ENCODE results near the gene CXCL5. TPM values are rescaled to one million over a fixed set of nuclear protein-coding genes. Genes with fewer than 3 reads are reported as not detected.

CXCL5 gene
- total and polyA plus RNA-seq, 2 experiments from 2014 or later, result 7.5 to 7.6 TPM

DNA sequence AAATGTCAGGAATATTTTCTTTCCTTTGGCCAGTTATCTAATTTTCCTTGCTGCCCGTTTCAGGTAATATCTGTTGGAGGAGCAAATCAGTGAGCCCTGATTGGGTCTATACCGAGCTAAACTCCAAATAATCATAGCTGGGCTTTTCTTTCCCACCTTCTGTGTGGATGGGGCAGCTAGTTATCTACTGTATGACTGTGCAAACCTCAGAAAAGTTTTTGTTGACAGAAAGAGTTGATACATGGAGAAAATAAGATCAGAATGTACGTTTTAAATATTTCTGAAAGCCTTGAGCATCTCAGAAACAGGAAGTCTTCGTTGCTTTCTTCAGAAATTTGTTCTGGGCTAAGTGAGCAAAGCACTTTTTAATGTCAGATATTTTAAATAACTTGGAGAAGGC, 6.2 kb upstream of the CXCL5 start:
- Histone ChIP-seq H3K27me3 (ENCODE audit: insufficient read depth) (no peaks in the 10 kb centered on the region), H3K79me2 (replicated peaks; ENCODE audit: insufficient read depth) (no peaks in the 10 kb centered on the region), H3K36me3 (ENCODE audit: insufficient read depth) (no peaks in the 10 kb centered on the region; the same call in 1 of the 2 replicates), H2AFZ (no peak overlapping the region), H3K27ac (ENCODE audit: low read depth) (0 out of 2 replicates have a peak overlapping the region, but pooled peaks have one; percentile 3), H3K4me3 (no peak overlapping the region), H3K4me2 (no peak overlapping the region), H4K20me1 (replicated peaks; ENCODE audit: insufficient read depth) (no peaks in the 10 kb centered on the region), H3K9me2 (ENCODE audit: insufficient read depth) (peaks cover 4% of the 10 kb centered on the region; the same call in 1 of the 2 replicates), H3F3A (replicated peaks; ENCODE audit: low read depth) (no peaks in the 10 kb centered on the region), H3K4me1 (ENCODE audit: insufficient read depth) (peaks cover 16% of the 10 kb centered on the region)
- Mint-ChIP-seq H3K4me3 (no peak overlapping the region), H3K36me3 (ENCODE audit: low read depth) (peaks cover 19% of the 10 kb centered on the region; the same call in 2 of the 3 replicates), H3K27ac (no peak overlapping the region), H3K27me3 (ENCODE audit: insufficient read depth, low read depth, poor library complexity) (no peaks in the 10 kb centered on the region), H3K9me3 (peaks cover 8% of the 10 kb centered on the region), H3K4me1 (peaks cover 15% of the 10 kb centered on the region)
- no peak for ATAC-seq
- TF ChIP-seq EZH2 (IDR thresholded peaks at IDR 0.05; ENCODE audit: low read depth, unreplicated experiment), result no peak
- no peak for TF ChIP-seq JUNB (IDR thresholded peaks at IDR 0.05; ENCODE audit: unreplicated experiment)
- no peak for DNase-seq (ENCODE audit: low spot score)

DNA sequence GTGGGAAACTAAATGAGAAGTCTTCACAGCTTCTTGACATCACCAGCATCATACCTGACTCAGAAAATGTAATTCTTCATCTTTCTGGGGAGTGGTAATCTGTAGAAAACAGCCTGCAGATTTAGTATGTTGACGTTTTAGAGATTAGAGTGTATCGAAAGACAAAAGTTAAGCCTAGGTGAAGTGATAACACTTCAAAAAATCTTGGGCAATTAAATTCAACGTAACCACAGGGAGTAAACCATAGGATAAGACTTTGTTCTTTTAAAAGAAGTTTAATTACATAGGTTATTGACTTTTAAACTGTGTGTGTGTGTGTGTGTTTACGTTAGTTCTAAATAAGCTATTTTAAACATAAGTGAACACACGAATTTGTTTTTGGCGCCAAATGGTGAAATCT, 1.8 kb upstream of the CXCL5 start:
- Histone ChIP-seq H3K27me3 (ENCODE audit: insufficient read depth) (0 out of 2 replicates have a peak, but pooled peaks cover 3% of the 10 kb centered on the region), H3K36me3 (ENCODE audit: insufficient read depth) (no peaks in the 10 kb centered on the region), H3K27ac (ENCODE audit: low read depth) (no peak overlapping the region), H3K79me2 (replicated peaks; ENCODE audit: insufficient read depth) (no peaks in the 10 kb centered on the region), H3K4me3 (no peak overlapping the region), H3K4me2 (no peak overlapping the region), H3K4me1 (ENCODE audit: insufficient read depth) (peaks cover 36% of the 10 kb centered on the region), H2AFZ (no peak overlapping the region), H3F3A (replicated peaks; ENCODE audit: low read depth) (no peaks in the 10 kb centered on the region), H3K9me2 (ENCODE audit: insufficient read depth) (peaks cover 4% of the 10 kb centered on the region; the same call in 1 of the 2 replicates), H4K20me1 (replicated peaks; ENCODE audit: insufficient read depth) (no peaks in the 10 kb centered on the region)
- H3K9me3 Mint-ChIP-seq, result peaks cover 8% of the 10 kb centered on the region
- H3K4me3 Mint-ChIP-seq, result no peak overlapping the region
- ATAC-seq (no peak), DNase-seq (ENCODE audit: low spot score) (no peak)
- no peak overlapping the region for H3K27ac Mint-ChIP-seq
- H3K4me1 Mint-ChIP-seq, result peaks cover 33% of the 10 kb centered on the region
- H3K36me3 Mint-ChIP-seq (ENCODE audit: low read depth), result peaks cover 25% of the 10 kb centered on the region
- peaks cover 13% of the 10 kb centered on the region for H3K27me3 Mint-ChIP-seq (ENCODE audit: insufficient read depth, low read depth, poor library complexity)
- TF ChIP-seq EZH2phosphoT487 (IDR thresholded peaks at IDR 0.05; ENCODE audit: unreplicated experiment) (no peak), POLR2AphosphoS5 (IDR thresholded peaks at IDR 0.05; ENCODE audit: low read depth) (no peak), STAT1 (IDR thresholded peaks at IDR 0.05; ENCODE audit: unreplicated experiment) (no peak), JUNB (IDR thresholded peaks at IDR 0.05; ENCODE audit: unreplicated experiment) (no peak), NANOG (IDR thresholded peaks at IDR 0.05; ENCODE audit: borderline replicate concordance) (no peak), EZH2 (IDR thresholded peaks at IDR 0.05; ENCODE audit: low read depth, unreplicated experiment) (no peak), ZNF114 (CRISPR knock-in tag; IDR thresholded peaks at IDR 0.05) (no peak), ZNF331 (CRISPR knock-in tag; IDR thresholded peaks at IDR 0.05; ENCODE audit: low read depth) (no peak), CREB1 (CRISPR knock-in tag; IDR thresholded peaks at IDR 0.05; ENCODE audit: low read depth) (no peak)
- TF ChIP-seq, protein P1, sequence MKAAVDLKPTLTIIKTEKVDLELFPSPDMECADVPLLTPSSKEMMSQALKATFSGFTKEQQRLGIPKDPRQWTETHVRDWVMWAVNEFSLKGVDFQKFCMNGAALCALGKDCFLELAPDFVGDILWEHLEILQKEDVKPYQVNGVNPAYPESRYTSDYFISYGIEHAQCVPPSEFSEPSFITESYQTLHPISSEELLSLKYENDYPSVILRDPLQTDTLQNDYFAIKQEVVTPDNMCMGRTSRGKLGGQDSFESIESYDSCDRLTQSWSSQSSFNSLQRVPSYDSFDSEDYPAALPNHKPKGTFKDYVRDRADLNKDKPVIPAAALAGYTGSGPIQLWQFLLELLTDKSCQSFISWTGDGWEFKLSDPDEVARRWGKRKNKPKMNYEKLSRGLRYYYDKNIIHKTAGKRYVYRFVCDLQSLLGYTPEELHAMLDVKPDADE (IDR thresholded peaks at IDR 0.05), result no peak
- TF ChIP-seq, protein P2, sequence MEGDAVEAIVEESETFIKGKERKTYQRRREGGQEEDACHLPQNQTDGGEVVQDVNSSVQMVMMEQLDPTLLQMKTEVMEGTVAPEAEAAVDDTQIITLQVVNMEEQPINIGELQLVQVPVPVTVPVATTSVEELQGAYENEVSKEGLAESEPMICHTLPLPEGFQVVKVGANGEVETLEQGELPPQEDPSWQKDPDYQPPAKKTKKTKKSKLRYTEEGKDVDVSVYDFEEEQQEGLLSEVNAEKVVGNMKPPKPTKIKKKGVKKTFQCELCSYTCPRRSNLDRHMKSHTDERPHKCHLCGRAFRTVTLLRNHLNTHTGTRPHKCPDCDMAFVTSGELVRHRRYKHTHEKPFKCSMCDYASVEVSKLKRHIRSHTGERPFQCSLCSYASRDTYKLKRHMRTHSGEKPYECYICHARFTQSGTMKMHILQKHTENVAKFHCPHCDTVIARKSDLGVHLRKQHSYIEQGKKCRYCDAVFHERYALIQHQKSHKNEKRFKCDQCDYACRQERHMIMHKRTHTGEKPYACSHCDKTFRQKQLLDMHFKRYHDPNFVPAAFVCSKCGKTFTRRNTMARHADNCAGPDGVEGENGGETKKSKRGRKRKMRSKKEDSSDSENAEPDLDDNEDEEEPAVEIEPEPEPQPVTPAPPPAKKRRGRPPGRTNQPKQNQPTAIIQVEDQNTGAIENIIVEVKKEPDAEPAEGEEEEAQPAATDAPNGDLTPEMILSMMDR (conservative IDR thresholded peaks at IDR 0.05; ENCODE audit: low read depth in 2 of 2), result no peak
- TF ChIP-seq, protein P3, sequence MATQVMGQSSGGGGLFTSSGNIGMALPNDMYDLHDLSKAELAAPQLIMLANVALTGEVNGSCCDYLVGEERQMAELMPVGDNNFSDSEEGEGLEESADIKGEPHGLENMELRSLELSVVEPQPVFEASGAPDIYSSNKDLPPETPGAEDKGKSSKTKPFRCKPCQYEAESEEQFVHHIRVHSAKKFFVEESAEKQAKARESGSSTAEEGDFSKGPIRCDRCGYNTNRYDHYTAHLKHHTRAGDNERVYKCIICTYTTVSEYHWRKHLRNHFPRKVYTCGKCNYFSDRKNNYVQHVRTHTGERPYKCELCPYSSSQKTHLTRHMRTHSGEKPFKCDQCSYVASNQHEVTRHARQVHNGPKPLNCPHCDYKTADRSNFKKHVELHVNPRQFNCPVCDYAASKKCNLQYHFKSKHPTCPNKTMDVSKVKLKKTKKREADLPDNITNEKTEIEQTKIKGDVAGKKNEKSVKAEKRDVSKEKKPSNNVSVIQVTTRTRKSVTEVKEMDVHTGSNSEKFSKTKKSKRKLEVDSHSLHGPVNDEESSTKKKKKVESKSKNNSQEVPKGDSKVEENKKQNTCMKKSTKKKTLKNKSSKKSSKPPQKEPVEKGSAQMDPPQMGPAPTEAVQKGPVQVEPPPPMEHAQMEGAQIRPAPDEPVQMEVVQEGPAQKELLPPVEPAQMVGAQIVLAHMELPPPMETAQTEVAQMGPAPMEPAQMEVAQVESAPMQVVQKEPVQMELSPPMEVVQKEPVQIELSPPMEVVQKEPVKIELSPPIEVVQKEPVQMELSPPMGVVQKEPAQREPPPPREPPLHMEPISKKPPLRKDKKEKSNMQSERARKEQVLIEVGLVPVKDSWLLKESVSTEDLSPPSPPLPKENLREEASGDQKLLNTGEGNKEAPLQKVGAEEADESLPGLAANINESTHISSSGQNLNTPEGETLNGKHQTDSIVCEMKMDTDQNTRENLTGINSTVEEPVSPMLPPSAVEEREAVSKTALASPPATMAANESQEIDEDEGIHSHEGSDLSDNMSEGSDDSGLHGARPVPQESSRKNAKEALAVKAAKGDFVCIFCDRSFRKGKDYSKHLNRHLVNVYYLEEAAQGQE (IDR thresholded peaks at IDR 0.05; ENCODE audit: unreplicated experiment), result no peak
